ENCODE data around the gene PIR. TPM values are rescaled to one million over a fixed set of nuclear protein-coding genes. Genes with fewer than 3 reads are reported as not detected.

PIR gene
- total RNA-seq, 1 experiment from 2014 or later, result 29.7 TPM

GRCh38 chrX:15464704-15465103 is 28.4 kb downstream of the PIR start:
- Mint-ChIP-seq H3K36me3 (ENCODE audit: insufficient read depth in 1 of 3, low read depth in 3 of 3) (peaks cover 0 to 1% (median 0%) of the 10 kb centered on the region in 3 experiments; a peak in 2 of 7 replicates), H3K4me3 (no peak overlapping the region), H3K4me1 (peaks cover 15 to 37% of the 10 kb centered on the region in 2 experiments), H3K27me3 (ENCODE audit: low read depth) (no peaks in the 10 kb centered on the region), H3K9me3 (no peaks in the 10 kb centered on the region), H3K27ac (no peak overlapping the region)
- Histone ChIP-seq H3K4me2 (ENCODE audit: insufficient read depth, insufficient read length, low read length) (no peak overlapping the region), H2BK12ac (ENCODE audit: insufficient read length, low read depth, low read length) (no peak overlapping the region), H3K79me2 (ENCODE audit: insufficient read depth, low read length) (no peaks in the 10 kb centered on the region), H3K9ac (ENCODE audit: extremely low read depth, insufficient read length, low read length) (no peak overlapping the region), H2BK15ac (ENCODE audit: low read depth, low read length) (no peak overlapping the region), H3K27me3 (ENCODE audit: insufficient read depth, low read length) (no peaks in the 10 kb centered on the region), H3K4me1 (ENCODE audit: insufficient read depth, low read length) (no peaks in the 10 kb centered on the region; the same call in 1 of the 2 replicates), H2BK5ac (ENCODE audit: insufficient read length, low read length) (no peak overlapping the region), H3K4ac (ENCODE audit: low read depth, low read length) (no peak overlapping the region), H4K8ac (replicated peaks; ENCODE audit: insufficient read length, low read depth, low read length) (no peak overlapping the region), H3K9me3 (ENCODE audit: control insufficient read depth, low read depth, low read length) (no peaks in the 10 kb centered on the region), H3K18ac (ENCODE audit: insufficient read length, low read depth, low read length) (no peak overlapping the region), H3K27ac (ENCODE audit: insufficient read length, low read depth, low read length) (no peak overlapping the region), H4K20me1 (ENCODE audit: control insufficient read depth, insufficient read depth, insufficient read length) (no peaks in the 10 kb centered on the region), H4K5ac (ENCODE audit: insufficient read length, low read depth, low read length) (no peak overlapping the region), H3K23me2 (ENCODE audit: insufficient read length, low read depth, low read length, poor library complexity, severe bottlenecking) (no peaks in the 10 kb centered on the region), H2AK5ac (ENCODE audit: insufficient read length, low read length) (no peak overlapping the region), H3K14ac (ENCODE audit: insufficient read depth, low read length) (no peak overlapping the region), H3T11ph (ENCODE audit: low read length) (no peak overlapping the region), H3K79me1 (ENCODE audit: insufficient read depth, low read depth, low read length, poor library complexity, severe bottlenecking) (no peaks in the 10 kb centered on the region), H2AFZ (ENCODE audit: low read length) (no peak overlapping the region), H3K56ac (ENCODE audit: insufficient read length, low read depth, low read length) (no peak overlapping the region), H3K23ac (ENCODE audit: insufficient read length, low read depth, low read length) (no peak overlapping the region), H2BK120ac (ENCODE audit: low read depth, low read length, poor library complexity, severe bottlenecking) (no peak overlapping the region), H2BK20ac (ENCODE audit: low read depth, low read length, poor library complexity, severe bottlenecking) (no peak overlapping the region), H4K91ac (ENCODE audit: insufficient read length, low read depth, low read length) (no peak overlapping the region)
- TF ChIP-seq CTCF (conservative IDR thresholded peaks at IDR 0.05), result no peak
- no peak for DNase-seq

Data from H9 (cell line).